COLO829 (cell line): ENCODE measurements around the gene TTC1.
"Not testable (repeated sequence)": the region's sequence is repeated elsewhere in the genome, so short reads cannot be mapped to it uniquely, and the experiment has no call there.

ENCODE experiments used
- DNase-seq: peaks from one replicate; pipeline ENCODE4 v3.0.0; 2012; ENCODE audit warnings: low spot score

Gene TTC1

GRCh38 chr5:160008877-160009590 is at the start of gene TTC1:
Gene TTC1 (plus strand): TSS chr5:160009139. CDS start chr5:160010529, 1,390 bp downstream.
- DNase-seq = peak; percentile 94

- DNase-seq = no peak
These were observed 47.5 kb upstream of the TTC1 start for GRCh38 chr5:159961176-159962160.

GRCh38 chr5:159962214-159962613 is 46.7 kb upstream of the TTC1 start:
- DNase-seq = no peak

GRCh38 chr5:159963935-159964334 is 45.0 kb upstream of the TTC1 start:
- DNase-seq = no peak

GRCh38 chr5:159965031-159965837 is 43.7 kb upstream of the TTC1 start:
- DNase-seq = no peak

- not testable (repeated sequence) for DNase-seq
These were observed 43.2 kb upstream of the TTC1 start for GRCh38 chr5:159965838-159966128.

GRCh38 chr5:159969966-159970365 is 39.0 kb upstream of the TTC1 start:
- no peak for DNase-seq

GRCh38 chr5:159971038-159971437 is 37.9 kb upstream of the TTC1 start:
- DNase-seq = no peak

GRCh38 chr5:159971514-159971913 is 37.4 kb upstream of the TTC1 start:
- DNase-seq = no peak

GRCh38 chr5:159971931-159972461 is 36.9 kb upstream of the TTC1 start:
- DNase-seq = no peak

- DNase-seq = no peak
These were observed 36.2 kb upstream of the TTC1 start for GRCh38 chr5:159972538-159973362.

- DNase-seq = no peak
These were observed 33.4 kb upstream of the TTC1 start for GRCh38 chr5:159975462-159976019.

- DNase-seq = no peak
These were observed 32.0 kb upstream of the TTC1 start for GRCh38 chr5:159976921-159977320.

GRCh38 chr5:159978358-159978757 is 30.6 kb upstream of the TTC1 start:
- no peak for DNase-seq

- DNase-seq = no peak
These were observed 26.3 kb upstream of the TTC1 start for GRCh38 chr5:159982421-159983173.

GRCh38 chr5:159987031-159987674 is 21.8 kb upstream of the TTC1 start:
- DNase-seq = peak; percentile 55

- no peak for DNase-seq
These were observed 18.4 kb upstream of the TTC1 start for GRCh38 chr5:159990506-159990905.

GRCh38 chr5:159992566-159992965 is 16.4 kb upstream of the TTC1 start:
- DNase-seq = no peak

GRCh38 chr5:159993194-159993593 is 15.7 kb upstream of the TTC1 start:
- DNase-seq = no peak

- DNase-seq = no peak
These were observed 13.0 kb upstream of the TTC1 start for GRCh38 chr5:159995907-159996306.
